ENCODE results near the gene ID2. TPM values are rescaled to one million over a fixed set of nuclear protein-coding genes. Genes with fewer than 3 reads are reported as not detected.

Gene ID2
- total and polyA plus RNA-seq, 10 of the 15 experiments (the other 5 are each of a cell fraction or from before 2014, with no cell fraction given) = 39.0 to 613 (median 73.6) TPM

DNA sequence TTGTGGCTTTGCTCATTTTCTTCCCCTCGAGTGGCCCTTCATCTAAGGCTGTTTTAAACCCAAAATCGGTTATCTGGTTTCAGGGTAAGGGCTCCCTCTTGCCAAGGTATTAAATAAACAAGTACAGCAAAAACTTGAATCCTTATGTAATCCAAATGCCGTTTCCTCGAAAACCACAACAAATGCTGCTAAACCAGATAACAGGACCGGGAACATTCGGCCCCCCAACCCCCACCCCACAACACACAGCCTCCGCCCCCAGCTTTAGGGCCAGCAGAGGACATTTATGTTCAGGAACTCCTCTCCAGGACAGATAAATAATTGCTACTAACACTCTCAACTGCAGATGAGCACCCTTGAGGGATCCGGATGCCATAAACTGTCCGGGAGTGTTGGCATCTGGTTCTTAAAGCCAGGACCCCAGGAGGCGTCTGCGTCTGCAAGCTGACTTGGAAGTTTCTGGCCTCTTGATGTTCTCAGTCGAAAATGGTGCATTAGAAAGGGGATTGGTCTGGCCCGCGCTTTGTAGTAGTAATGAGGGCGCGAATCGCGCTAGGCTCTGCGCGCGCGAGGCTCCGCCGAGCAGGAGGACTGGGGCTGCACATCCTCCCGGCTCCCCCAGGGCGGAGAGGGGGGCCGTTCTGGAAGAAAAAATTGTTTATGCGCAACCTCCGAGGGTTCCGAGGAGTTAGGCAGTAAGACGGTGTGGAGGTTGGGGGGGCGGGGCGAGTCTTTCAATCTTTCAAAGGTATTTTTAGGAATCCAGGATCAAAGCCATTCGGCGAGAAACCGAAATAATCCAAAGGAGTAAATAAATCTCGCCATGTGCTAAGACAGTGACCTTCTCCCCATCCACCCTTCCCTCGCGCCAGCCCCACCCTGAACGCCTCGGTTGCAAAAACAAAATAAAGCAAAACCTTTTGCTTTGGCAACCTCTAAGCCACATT is 3.9 kb upstream of the ID2 start:
- Histone ChIP-seq H3K4me2 (ENCODE audit: control insufficient read depth, insufficient read depth) (peak overlapping the region; percentile 77), H3K36me3 (ENCODE audit: control insufficient read depth in 2 of 2, insufficient read depth in 2 of 2, low read length in 1 of 2) (no peaks in the 10 kb centered on the region), H3K79me2 (ENCODE audit: control insufficient read depth, insufficient read depth, low read length) (peaks cover 10% of the 10 kb centered on the region), H3K9me3 (replicated peaks; ENCODE audit: control insufficient read depth, insufficient read depth, low read length) (peaks cover 23% of the 10 kb centered on the region; the same call in 2 of the 3 replicates), H3K9ac (ENCODE audit: control insufficient read depth, insufficient read depth, low read length) (no peak overlapping the region; the same call in 1 of the 2 replicates), H2AFZ (ENCODE audit: control insufficient read depth, low read depth, low read length) (peak overlapping the region; percentile 52; the same call in 1 of the 2 replicates), H3K4me1 (ENCODE audit: control insufficient read depth, insufficient read depth, low read length) (peaks cover 23% of the 10 kb centered on the region), H3K27ac (ENCODE audit: control insufficient read depth, insufficient read depth) (no peak overlapping the region), H3K4me3 (peak overlapping the region; percentile 48; the same call in 1 of the 2 replicates), H3K27me3 (replicated peaks in 1 of 2; ENCODE audit: control insufficient read depth in 2 of 2, insufficient read depth in 2 of 2, low read length in 1 of 2) (peaks cover 0 to 13% of the 10 kb centered on the region in 2 experiments; a peak in 3 of 4 replicates), H4K20me1 (ENCODE audit: control insufficient read depth, insufficient read depth) (no peaks in the 10 kb centered on the region)
- CTCF ChIA-PET = interaction anchor here (1.0 kb wide), 1 partner anchor 8 kb away, joined by 3 read pairs; no protein-coding TSS in a partner anchor
- TF ChIP-seq ZBTB33 (IDR thresholded peaks at IDR 0.05) (0 out of 2 replicates have a peak, but pooled peaks have one; percentile 46), MYC (IDR thresholded peaks at IDR 0.05; ENCODE audit: insufficient read depth, insufficient read length, insufficient replicate concordance, low read length, severe bottlenecking) (no peak)
- in situ Hi-C loops (cut with MboI) = no loop called here
- SMC1A ChIA-PET (ENCODE audit: uncharacterized antibody, unreplicated experiment) = interaction anchor here (1.2 to 4.2 kb wide), 2 partner anchors 25 to 93 kb away, joined by 3 to 36 read pairs; no protein-coding TSS in a partner anchor
- DNase-seq (ENCODE audit: low read depth, low spot score) (no peak), FAIRE-seq (no peak), ATAC-seq (no peak)
- RAD21 ChIA-PET (ENCODE audit: unreplicated experiment) = interaction anchor here (1.0 to 5.2 kb wide), 9 partner anchors 56 to 1560 kb away, joined by 3 to 103 read pairs (median 31); no protein-coding TSS in a partner anchor
- intact Hi-C loops (cut with micrococcal nuclease; ENCODE audit: unreplicated experiment) = loop anchor here (1.0 kb wide), 1 partner anchor 363 kb away; no protein-coding TSS in a partner anchor
- POLR2A ChIA-PET = interaction anchor here (0.6 to 6.7 kb wide), 5 partner anchors 95 to 738 kb away, joined by 3 to 98 read pairs (median 5); no protein-coding TSS in a partner anchor
- no TSS peak for BruUV-seq (replicated peaks)
- 12% methylated on average over 41 of the region's 41 CpGs for WGBS (ENCODE audit: insufficient coverage, insufficient replicate concordance, low lambda C conversion rate, missing lambda C conversion rate)

Data from GM12878 (cell line).